GM04504 (cell line): ENCODE data around the gene LRFN4.
"Not testable (repeated sequence)": the region's sequence is repeated elsewhere in the genome, so short reads cannot be mapped to it uniquely, and the experiment has no call there.

Source experiments
- DNase-seq: peaks from one replicate; pipeline ENCODE4 v3.0.0-alpha.2; 2012; ENCODE audit warnings: low read depth

LRFN4 gene

GRCh38 chr11:66856496-66857233, at the start of gene LRFN4:
Gene LRFN4 (plus strand): TSS chr11:66857064. CDS start chr11:66857745, 681 bp downstream.
- DNase-seq: no peak

GRCh38 chr11:66809592-66809991, 47.3 kb upstream of the LRFN4 start:
- no peak for DNase-seq

- DNase-seq: no peak
Measured at GRCh38 chr11:66810576-66811185, 46.2 kb upstream of the LRFN4 start.

GRCh38 chr11:66814678-66815077, 42.2 kb upstream of the LRFN4 start:
- no peak for DNase-seq

- DNase-seq: no peak
Measured at GRCh38 chr11:66815646-66816045, 41.2 kb upstream of the LRFN4 start.

- no peak for DNase-seq
Measured at GRCh38 chr11:66818231-66818955, 38.5 kb upstream of the LRFN4 start.

GRCh38 chr11:66820381-66820780, 36.5 kb upstream of the LRFN4 start:
- no peak for DNase-seq

- no peak for DNase-seq
Measured at GRCh38 chr11:66820901-66821300, 36.0 kb upstream of the LRFN4 start.

GRCh38 chr11:66823700-66824099, 33.2 kb upstream of the LRFN4 start:
- no peak for DNase-seq

- not testable (repeated sequence) for DNase-seq
Measured at GRCh38 chr11:66824573-66824972, 32.3 kb upstream of the LRFN4 start.

GRCh38 chr11:66834539-66834845, 22.4 kb upstream of the LRFN4 start:
- DNase-seq: no peak

- no peak for DNase-seq
Measured at GRCh38 chr11:66834943-66835342, 21.9 kb upstream of the LRFN4 start.

GRCh38 chr11:66835768-66836405, 21.0 kb upstream of the LRFN4 start:
- no peak for DNase-seq

- DNase-seq: no peak
Measured at GRCh38 chr11:66840317-66841091, 16.4 kb upstream of the LRFN4 start.

- no peak for DNase-seq
Measured at GRCh38 chr11:66841861-66842260, 15.0 kb upstream of the LRFN4 start.

- DNase-seq: no peak
Measured at GRCh38 chr11:66842501-66842895, 14.4 kb upstream of the LRFN4 start.

- peak; percentile 78 for DNase-seq
Measured at GRCh38 chr11:66842896-66843775, 13.7 kb upstream of the LRFN4 start, which contains the start of gene RCE1. Gene RCE1 (plus strand): TSS chr11:66843441. CDS start chr11:66843456, 15 bp downstream.

GRCh38 chr11:66843776-66844495, 12.9 kb upstream of the LRFN4 start:
- DNase-seq: no peak

GRCh38 chr11:66844496-66845142, 12.2 kb upstream of the LRFN4 start:
- DNase-seq: no peak
